GM18517 (cell line): ENCODE results near the gene MCEMP1.

Experiments
- ATAC-seq: cut with Tn5 transposase; IDR thresholded peaks from one replicate; pipeline ENCODE4 v1.9.1; 2021; ENCODE audit warnings: mild to moderate bottlenecking, moderate library complexity; ENCODE audit not compliant: unreplicated experiment

Gene MCEMP1

DNA sequence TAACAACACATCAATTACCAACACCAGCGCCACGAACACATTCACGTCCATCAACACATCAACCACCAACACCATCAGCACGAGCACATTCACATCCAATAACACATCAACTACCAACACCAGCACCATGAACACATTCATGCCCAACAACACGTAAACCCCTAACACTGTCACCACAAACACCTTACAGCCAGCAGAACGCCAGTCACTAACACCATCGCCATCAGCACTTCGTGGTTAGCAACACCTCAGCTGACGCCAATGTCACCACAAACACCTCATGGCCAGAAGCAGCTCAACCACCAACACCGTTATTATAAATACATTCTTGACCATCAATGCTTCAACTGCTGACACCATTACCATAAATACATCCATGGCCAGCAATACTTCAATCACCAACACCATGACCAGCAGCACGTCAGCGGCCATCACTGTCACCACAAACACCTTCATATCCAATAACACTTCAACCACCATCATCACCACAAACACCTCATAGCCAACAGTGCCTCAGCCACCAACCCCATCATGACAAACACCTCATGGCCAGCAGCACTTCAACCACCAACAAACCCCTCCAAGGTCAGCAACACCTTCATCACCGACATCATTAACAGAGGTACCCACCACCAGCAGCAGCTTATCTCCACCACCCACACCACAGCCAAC, 15.7 kb downstream of the MCEMP1 start:
- no peak for ATAC-seq

DNA sequence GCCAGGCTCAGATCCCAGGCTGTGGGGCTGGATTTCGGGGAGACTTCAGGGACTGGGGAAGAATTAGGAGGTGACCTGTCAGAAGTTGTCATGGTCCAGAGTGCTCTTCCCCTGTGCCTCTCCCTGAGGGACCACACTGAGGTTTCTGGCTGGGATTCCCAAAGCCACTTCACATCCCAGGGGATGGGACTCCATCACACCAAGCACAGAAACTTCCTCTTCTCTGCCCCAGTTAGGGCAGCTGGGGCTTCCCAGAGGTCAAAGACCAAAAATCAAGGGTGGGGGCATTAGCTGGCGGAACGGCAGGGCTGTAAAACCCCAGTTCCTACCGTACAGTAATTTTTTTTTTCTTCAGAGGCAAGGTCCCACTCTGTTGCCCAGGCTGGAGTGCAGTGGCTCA, 17.6 kb downstream of the MCEMP1 start:
- no peak for ATAC-seq

DNA sequence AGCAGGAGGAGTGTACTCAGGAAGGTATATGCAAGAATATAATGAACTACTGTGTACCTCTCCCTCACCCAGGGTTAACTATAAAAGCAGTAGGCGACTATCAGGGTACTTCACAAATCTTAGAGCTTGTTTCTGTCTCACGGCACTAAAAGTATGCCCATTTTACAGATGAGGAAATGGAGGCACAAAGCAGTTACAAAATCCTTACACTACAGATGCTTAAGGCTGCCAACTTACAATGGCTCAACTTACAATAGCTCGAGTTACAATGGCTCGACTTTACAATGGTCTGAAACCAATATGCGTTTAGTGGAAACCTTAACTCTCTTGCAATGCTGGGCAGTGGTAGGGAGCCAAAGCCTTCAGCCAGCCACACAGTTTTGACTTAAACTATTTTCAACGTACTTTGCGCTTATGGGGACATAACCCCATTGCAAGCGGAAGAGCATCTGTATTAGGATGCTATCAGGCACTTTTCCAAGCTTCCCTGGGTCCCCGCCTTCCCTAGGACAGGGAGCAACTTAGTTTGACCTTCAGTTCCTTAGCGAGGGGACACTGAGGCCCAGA, 20.9 kb downstream of the MCEMP1 start:
- no peak for ATAC-seq

DNA sequence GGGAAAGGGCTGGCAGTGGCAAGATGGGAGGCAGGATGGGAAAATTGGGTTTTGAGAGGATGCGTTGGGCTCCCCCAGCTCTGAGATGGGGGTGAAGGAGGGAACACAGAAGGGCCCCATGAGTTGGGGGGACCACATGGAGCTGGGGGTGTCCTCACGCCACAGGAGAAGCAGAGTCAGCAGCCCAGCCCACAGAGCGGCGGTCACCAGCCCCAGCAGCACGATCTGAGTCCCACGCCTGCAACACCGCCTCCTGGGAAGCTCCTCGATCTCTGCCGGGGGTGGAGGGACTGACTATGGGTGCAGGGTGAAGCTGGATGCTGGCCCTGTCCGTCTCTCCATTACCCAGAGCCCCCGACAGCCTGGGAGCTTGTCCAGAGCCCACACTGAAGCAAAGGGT, 21.7 kb downstream of the MCEMP1 start:
- no peak for ATAC-seq

GRCh38 chr19:7699003-7699402, 22.1 kb downstream of the MCEMP1 start:
- no peak for ATAC-seq

DNA sequence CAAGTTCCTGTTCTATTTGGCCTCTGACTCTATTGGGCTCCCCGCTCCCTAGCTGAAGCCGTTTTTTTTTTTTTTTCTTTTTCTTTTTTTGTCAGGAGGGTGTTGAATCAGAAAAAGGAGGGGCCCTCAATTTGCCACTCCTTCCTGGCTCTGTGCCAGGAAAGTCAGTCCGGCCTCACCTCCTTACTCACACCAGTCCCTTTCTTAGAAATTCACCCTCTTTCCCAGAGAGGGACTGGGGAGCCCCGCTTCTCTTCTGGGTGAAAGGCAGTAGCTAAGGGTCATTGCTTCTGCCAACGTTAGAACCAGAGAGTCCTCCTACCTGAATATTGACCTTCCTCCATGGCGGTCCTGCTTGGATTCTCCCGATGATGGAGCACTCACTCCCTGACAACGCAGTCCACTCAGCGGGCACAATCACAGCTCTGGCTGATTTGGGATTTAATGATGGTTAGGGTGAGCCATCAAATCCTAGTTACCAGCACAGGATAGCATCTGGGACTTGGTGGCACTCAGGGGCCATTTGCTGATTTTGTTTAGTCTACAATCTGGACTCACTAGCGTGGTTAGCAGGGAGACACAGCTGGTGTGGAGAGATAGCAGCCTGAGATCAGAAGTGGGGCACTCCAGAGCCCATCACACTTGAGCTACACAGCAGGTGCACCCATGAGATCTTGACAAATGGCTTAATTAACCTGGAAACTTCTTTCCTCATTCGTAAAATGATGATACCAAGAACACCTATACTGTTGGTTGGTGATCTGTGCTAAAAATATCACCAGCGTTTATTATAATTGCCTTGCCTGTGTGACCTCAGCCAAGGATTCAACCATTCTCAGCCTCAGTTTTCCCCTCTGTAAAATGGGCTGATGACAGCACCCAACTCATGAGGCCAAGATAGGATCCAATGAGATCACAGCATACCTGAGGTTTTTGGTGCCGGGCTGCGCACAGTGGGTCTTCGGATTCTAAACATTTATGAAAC, 22.8 kb downstream of the MCEMP1 start:
- no peak for ATAC-seq

DNA sequence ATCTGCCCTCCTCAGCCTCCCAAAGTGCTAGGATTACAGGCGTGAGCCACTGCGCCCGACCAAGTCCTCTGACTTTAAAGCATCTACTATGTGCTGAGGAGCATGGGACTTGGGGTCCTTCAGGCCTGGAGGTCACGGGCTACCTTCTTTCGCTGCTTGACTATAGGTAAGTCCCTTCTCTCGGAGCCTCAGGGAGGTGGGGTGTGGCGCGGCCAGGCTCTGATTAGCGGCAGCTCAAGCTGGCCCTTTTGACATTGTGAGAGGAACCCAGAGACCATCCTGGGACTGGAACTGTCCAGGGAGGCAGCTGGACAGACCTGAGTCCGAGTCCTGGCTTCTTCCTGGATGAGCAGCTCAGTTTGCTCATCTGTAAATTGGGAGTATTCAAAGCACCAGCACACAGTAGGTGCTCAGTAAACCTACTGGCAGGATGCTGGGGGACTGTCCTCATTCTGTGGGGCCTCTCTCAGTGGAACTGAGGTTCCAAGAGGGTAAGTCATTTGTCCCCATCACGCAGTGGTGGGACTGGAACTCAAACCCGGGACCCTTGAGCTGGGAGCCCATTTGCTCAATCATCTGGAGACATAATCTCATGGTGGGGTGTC, 24.3 kb downstream of the MCEMP1 start:
- ATAC-seq, result no peak

GRCh38 chr19:7701654-7702457, 25.0 kb downstream of the MCEMP1 start, which contains the start of gene FCER2:
Gene FCER2 (minus strand): TSS chr19:7702131. CDS start chr19:7699760, 2,371 bp downstream.
- peak; percentile 68 for ATAC-seq

- no peak for ATAC-seq
Measured at GRCh38 chr19:7703332-7703731, 26.4 kb downstream of the MCEMP1 start.

GRCh38 chr19:7704280-7705060, 27.6 kb downstream of the MCEMP1 start:
- ATAC-seq, result no peak

GRCh38 chr19:7705387-7706187, 28.7 kb downstream of the MCEMP1 start:
- ATAC-seq, result peak; percentile 41

GRCh38 chr19:7706188-7706954, 29.5 kb downstream of the MCEMP1 start:
- ATAC-seq, result no peak

- ATAC-seq, result no peak
Measured at GRCh38 chr19:7706955-7707456, 30.1 kb downstream of the MCEMP1 start.

DNA sequence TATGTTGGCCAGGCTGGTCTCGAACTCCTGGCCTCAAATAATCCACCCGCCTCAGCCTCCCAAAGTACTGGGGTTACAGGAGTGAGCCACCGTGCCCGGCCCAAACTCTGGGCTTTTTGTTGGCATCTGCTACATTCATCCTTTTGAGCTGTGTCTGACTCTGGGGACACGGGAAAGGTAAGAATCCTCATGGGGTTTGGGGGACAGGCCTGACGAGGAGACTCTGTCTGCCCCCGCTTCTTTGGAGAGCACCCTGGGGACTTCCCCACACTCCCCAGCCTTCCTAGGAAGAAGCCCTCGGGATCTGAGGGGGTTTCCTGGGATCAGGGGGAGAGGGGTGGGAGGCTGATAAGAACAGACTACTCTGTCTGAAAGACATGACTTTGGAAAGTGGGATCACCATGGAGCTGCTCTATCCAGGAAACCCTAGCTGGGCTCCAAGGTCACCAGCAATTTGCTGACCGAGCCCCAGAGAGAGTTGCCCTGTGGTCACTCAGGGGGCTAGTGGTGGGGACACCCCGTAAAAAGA, 33.1 kb downstream of the MCEMP1 start:
- no peak for ATAC-seq

DNA sequence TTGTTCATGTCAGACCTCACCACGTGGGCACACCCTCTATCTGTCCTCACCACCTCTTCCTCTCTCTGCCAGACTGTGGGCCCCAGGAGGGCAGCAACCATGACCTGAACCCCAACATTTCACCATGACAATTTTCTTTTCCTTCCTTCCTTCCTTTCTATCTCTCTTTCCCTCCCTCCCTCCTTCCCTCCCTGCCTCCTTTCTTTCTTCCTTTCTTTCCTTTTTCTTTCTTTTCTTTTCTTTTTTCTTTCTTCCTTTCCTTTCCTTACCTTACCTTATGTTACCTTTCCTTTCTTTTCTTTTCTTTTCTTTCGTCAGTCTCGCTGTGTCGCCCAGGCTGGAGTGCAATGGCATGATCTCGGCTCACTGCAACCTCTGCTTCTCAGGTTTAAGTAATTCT, 33.7 kb downstream of the MCEMP1 start:
- no peak for ATAC-seq

DNA sequence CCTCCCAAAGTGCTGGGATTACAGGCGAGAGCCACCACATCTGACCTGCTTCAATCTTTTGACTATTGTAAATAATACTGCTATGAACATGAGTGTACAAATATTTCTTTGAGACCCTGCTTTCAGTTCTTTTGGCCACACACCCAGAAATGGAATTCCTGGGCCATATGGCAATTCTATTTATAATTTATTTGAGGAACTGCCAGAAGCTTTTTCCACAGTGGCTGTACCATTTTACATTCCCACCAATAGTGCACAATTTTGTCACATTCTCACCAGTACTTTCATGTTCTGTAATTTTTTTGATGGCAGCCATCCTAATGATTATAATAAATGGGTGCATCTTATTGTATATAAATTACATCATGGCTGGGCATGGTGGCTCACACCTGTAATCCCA, 38.8 kb downstream of the MCEMP1 start:
- no peak for ATAC-seq

GRCh38 chr19:7716762-7717161, 39.9 kb downstream of the MCEMP1 start:
- ATAC-seq, result no peak

DNA sequence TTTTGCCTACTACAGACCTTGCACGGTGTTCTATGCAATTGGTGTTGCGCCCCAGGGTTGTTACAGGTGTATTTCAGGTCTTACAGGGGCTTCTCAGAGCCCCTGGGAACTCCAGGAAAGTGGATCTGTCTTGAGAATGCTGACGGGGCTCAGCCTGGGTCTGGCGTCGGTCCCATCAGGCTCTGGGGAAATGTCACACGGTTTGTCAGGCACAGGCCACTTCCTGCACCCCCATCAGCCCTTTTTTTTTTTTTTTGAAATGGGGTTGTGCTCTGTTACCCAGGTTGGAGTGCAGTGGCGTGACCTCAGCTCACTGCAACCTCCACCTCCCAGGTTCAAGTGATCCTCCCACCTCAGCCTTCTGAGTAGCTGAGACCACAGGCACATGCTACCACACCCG, 41.8 kb downstream of the MCEMP1 start:
- ATAC-seq, result no peak
